DOHH2 (cell line): ENCODE measurements around the gene ABCC6.

Experiments
- EZH2phosphoT487 ChIP-seq: fragments of 200-600 bp; sonication (generic); IDR thresholded peaks from 2 replicates; pipeline ENCODE4 v1.6.1; 2017; ENCODE audit warnings: borderline replicate concordance, mild to moderate bottlenecking, antibody characterized with exemption, low read length, moderate library complexity, mixed read lengths
- TF ChIP-seq, protein P1 (sequence below): fragments of 200-600 bp; sonication (generic); IDR thresholded peaks from one replicate; pipeline ENCODE4 v1.5.1; 2014; ENCODE audit warnings: antibody characterized with exemption, mild to moderate bottlenecking, low read depth, low read length; ENCODE audit not compliant: poor library complexity, severe bottlenecking

DNA sequence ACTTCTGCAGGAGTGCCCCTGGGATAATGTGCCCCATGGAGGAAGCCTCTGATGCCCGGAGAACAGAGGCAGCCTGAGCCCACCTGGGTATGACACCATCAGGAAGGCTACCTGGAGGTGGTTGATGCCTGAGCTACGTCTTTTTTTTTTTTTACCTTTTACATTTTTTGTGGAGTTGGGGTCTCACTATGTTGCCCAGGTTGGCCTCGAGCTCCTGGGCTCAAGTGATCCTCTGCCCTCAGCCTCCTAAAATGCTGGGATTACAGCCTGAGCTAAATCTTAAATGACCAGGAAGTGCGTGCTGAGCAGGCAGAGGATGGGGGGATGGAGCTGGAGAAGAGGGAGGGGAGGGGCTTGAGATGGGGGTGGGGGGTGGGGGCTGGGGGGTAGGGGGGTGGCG is 32.7 kb downstream of the ABCC6 start:
- TF ChIP-seq, protein P1, sequence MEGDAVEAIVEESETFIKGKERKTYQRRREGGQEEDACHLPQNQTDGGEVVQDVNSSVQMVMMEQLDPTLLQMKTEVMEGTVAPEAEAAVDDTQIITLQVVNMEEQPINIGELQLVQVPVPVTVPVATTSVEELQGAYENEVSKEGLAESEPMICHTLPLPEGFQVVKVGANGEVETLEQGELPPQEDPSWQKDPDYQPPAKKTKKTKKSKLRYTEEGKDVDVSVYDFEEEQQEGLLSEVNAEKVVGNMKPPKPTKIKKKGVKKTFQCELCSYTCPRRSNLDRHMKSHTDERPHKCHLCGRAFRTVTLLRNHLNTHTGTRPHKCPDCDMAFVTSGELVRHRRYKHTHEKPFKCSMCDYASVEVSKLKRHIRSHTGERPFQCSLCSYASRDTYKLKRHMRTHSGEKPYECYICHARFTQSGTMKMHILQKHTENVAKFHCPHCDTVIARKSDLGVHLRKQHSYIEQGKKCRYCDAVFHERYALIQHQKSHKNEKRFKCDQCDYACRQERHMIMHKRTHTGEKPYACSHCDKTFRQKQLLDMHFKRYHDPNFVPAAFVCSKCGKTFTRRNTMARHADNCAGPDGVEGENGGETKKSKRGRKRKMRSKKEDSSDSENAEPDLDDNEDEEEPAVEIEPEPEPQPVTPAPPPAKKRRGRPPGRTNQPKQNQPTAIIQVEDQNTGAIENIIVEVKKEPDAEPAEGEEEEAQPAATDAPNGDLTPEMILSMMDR: no peak
- no peak for TF ChIP-seq EZH2phosphoT487
